ENCODE results near the gene ATP5ME. TPM values are rescaled to one million over a fixed set of nuclear protein-coding genes. Genes with fewer than 3 reads are reported as not detected.

Gene ATP5ME
- total and polyA plus RNA-seq, 2 of the 13 experiments (the other 11 are each of a cell fraction or from before 2014, with no cell fraction given), result 305 to 753 TPM

DNA sequence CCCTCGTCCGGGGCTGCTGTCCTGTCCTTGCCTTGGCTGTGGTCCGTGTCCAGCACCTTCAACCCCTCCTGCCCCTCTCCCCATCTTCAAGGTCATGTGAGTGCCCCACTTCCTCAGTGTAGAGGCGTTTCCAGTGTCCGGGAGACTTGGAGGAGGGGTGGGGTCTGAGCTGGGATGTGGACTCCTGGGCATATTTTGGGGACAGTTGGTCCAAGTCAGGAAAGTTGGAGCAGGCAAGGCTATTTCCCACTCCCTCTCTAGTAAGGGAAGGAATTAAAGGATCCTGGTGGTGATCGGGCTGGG lies 34.5 kb upstream of the ATP5ME start (continued):
- TF ChIP-seq, protein P1, sequence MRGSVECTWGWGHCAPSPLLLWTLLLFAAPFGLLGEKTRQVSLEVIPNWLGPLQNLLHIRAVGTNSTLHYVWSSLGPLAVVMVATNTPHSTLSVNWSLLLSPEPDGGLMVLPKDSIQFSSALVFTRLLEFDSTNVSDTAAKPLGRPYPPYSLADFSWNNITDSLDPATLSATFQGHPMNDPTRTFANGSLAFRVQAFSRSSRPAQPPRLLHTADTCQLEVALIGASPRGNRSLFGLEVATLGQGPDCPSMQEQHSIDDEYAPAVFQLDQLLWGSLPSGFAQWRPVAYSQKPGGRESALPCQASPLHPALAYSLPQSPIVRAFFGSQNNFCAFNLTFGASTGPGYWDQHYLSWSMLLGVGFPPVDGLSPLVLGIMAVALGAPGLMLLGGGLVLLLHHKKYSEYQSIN (CRISPR knock-in tag; IDR thresholded peaks at IDR 0.05; ENCODE audit: borderline replicate concordance), result no peak
- TF ChIP-seq ZNF564 (CRISPR knock-in tag; IDR thresholded peaks at IDR 0.05), result no peak
- no peak for TF ChIP-seq HMG20B (CRISPR knock-in tag; conservative IDR thresholded peaks at IDR 0.05)
- TF ChIP-seq RARA (CRISPR knock-in tag; IDR thresholded peaks at IDR 0.05), result no peak
- TF ChIP-seq CBX5 (CRISPR knock-in tag; IDR thresholded peaks at IDR 0.05; ENCODE audit: borderline replicate concordance), result no peak
- TF ChIP-seq ZNF639 (CRISPR knock-in tag; conservative IDR thresholded peaks at IDR 0.05), result no peak

DNA sequence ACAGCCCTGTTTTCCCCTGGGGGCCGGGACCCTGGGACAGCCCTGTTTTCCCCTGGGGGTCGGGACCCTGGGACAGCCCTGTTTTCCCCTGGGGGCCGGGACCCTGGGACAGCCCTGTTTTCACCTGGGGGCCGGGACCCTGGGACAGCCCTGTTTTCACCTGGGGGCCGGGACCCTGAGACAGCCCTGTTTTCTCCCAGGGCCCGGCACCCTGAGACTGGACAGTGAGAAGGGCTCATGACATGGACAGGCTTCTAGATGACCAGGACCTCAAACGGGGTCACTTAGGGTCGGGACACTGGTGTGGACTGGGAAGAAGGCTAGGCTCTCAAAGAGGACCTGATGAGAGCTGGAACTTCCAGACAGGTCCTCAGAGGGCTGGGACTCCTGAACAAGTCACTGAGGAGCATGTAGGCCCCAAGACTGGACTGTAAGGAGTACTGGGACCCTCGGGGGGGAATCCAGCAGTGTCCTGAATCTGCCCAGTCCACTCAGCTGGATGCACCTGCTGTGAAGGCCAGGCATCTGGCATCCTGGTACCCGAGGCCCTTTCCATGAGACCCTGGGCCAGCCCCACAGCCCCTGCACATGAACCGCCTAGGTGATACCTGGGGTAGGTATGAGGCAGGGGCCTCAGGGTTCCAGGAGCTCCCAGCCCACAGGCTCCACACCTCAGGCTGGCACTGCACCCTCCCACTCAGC lies 34.0 kb upstream of the ATP5ME start:
- WGBS (ENCODE audit: low lambda C conversion rate), result 85% methylated on average over 2 of the region's 11 CpGs
- TF ChIP-seq, protein P2, sequence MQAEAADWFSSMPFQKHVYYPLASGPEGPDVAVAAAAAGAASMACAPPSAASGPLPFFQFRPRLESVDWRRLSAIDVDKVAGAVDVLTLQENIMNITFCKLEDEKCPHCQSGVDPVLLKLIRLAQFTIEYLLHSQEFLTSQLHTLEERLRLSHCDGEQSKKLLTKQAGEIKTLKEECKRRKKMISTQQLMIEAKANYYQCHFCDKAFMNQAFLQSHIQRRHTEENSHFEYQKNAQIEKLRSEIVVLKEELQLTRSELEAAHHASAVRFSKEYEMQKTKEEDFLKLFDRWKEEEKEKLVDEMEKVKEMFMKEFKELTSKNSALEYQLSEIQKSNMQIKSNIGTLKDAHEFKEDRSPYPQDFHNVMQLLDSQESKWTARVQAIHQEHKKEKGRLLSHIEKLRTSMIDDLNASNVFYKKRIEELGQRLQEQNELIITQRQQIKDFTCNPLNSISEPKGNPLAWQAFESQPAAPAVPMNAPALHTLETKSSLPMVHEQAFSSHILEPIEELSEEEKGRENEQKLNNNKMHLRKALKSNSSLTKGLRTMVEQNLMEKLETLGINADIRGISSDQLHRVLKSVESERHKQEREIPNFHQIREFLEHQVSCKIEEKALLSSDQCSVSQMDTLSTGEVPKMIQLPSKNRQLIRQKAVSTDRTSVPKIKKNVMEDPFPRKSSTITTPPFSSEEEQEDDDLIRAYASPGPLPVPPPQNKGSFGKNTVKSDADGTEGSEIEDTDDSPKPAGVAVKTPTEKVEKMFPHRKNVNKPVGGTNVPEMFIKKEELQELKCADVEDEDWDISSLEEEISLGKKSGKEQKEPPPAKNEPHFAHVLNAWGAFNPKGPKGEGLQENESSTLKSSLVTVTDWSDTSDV (CRISPR knock-in tag; IDR thresholded peaks at IDR 0.05), result no peak
- TF ChIP-seq AGO2 (optimal IDR thresholded peaks at IDR 0.05; ENCODE audit: low read depth, low read length) (peak; percentile 37), MTA1 (CRISPR knock-in tag; IDR thresholded peaks at IDR 0.05; ENCODE audit: borderline replicate concordance) (no peak), RBFOX2 (IDR thresholded peaks at IDR 0.05; ENCODE audit: low read depth, low read length) (0 out of 2 replicates have a peak, but pooled peaks have one; percentile 20), ZNF225 (CRISPR knock-in tag; IDR thresholded peaks at IDR 0.05) (no peak), ATAD3A (CRISPR knock-in tag; IDR thresholded peaks at IDR 0.05) (no peak), HIVEP1 (CRISPR knock-in tag; IDR thresholded peaks at IDR 0.05) (no peak), TBP (CRISPR knock-in tag; IDR thresholded peaks at IDR 0.05) (no peak)
- TF ChIP-seq, protein P3, sequence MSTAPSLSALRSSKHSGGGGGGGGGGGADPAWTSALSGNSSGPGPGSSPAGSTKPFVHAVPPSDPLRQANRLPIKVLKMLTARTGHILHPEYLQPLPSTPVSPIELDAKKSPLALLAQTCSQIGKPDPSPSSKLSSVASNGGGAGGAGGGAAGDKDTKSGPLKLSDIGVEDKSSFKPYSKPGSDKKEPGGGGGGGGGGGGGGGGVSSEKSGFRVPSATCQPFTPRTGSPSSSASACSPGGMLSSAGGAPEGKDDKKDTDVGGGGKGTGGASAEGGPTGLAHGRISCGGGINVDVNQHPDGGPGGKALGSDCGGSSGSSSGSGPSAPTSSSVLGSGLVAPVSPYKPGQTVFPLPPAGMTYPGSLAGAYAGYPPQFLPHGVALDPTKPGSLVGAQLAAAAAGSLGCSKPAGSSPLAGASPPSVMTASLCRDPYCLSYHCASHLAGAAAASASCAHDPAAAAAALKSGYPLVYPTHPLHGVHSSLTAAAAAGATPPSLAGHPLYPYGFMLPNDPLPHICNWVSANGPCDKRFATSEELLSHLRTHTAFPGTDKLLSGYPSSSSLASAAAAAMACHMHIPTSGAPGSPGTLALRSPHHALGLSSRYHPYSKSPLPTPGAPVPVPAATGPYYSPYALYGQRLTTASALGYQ (CRISPR knock-in tag; IDR thresholded peaks at IDR 0.05), result no peak
- Histone ChIP-seq H3K27ac (ENCODE audit: extremely low read length, insufficient read depth, low read length) (no peak overlapping the region), H3K4me3 (replicated peaks in 1 of 3; ENCODE audit: insufficient read depth in 1 of 3, low read depth in 2 of 3, low read length in 3 of 3) (peak overlapping the region in 2 of 3 experiments; percentile 7 to 16; a peak in 1 of 6 replicates), H3K4me2 (ENCODE audit: low read depth, low read length) (peak overlapping the region; percentile 46; the same call in 1 of the 2 replicates), H3K9ac (ENCODE audit: insufficient read depth, low read depth, low read length) (peak overlapping the region; percentile 25; the same call in 1 of the 2 replicates), H3K79me2 (ENCODE audit: insufficient read depth, low read length) (peaks cover 54% of the 10 kb centered on the region), H3K27me3 (ENCODE audit: control insufficient read depth in 1 of 2, insufficient read depth in 2 of 2, low read length in 2 of 2) (peaks cover 1 to 12% of the 10 kb centered on the region in 2 experiments; a peak in 2 of 5 replicates), H4K20me1 (ENCODE audit: insufficient read depth, low read length) (peaks cover 38% of the 10 kb centered on the region), H3K9me3 (ENCODE audit: low read length) (no peaks in the 10 kb centered on the region), H3K36me3 (replicated peaks in 1 of 2; ENCODE audit: control insufficient read depth in 1 of 2, insufficient read depth in 2 of 2, low read length in 2 of 2) (peaks cover 2 to 9% of the 10 kb centered on the region in 2 experiments; a peak in 2 of 5 replicates), H2AFZ (ENCODE audit: low read length) (no peak overlapping the region), H3K4me1 (ENCODE audit: insufficient read depth, low read length) (peaks cover 56% of the 10 kb centered on the region)
- BruUV-seq (replicated peaks), result no TSS peak
- no peak for FAIRE-seq
- POLR2A ChIA-PET, result interaction anchor here (0.7 kb wide), 1 partner anchor 21 kb away, joined by 3 read pairs; no protein-coding TSS in a partner anchor
- CTCF ChIA-PET (ENCODE audit: low intra/inter-chr PET ratio, low total read pairs), result no interaction called here
- DNase-seq (ENCODE audit: low spot score), result no peak
- in situ Hi-C loops (cut with HindIII; ENCODE audit: extremely low pct_ligation_motif_present, low pct_unique_long_range_greater_than_20kb), result no loop called here
- intact Hi-C loops (cut with micrococcal nuclease; ENCODE audit: unreplicated experiment), result no loop called here
- ATAC-seq, result no peak

Data from HepG2 (cell line).